Measurements from ENCODE around the gene SAMD13.

Gene SAMD13

GRCh38 chr1:84345220-84345619 lies 43.7 kb downstream of the SAMD13 start:
- no peak for DNase-seq

GRCh38 chr1:84347271-84347931 lies 45.9 kb downstream of the SAMD13 start:
- no peak for DNase-seq

DNA sequence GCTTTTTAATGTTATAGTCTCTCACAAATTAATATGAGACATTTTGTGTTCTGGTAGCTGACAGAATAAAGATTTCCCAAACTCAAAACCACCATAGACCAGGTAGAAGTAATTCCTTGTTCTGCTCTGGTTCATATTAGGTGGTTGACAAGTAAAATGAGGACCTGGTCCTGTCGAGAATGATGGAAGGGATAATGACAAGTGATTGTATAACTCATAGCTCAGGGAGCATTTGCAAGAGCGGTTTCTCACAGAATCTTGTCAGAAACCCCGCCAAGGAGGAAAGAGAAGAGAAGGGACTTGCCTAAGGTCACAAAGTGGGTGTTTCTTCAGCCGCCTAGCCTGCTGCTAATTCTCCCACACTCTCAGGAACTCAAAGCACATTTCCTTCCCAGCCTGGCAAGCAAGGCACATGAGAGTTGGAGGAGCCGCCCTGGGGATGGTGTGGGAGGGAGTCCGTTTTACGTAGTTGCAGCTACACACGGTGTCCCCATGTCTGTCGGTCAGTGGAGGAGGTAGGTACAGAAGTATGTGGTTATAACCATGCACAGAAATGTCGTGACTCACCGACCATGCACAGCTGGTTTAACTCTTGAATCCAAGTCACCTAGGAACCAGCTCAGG lies 46.5 kb downstream of the SAMD13 start:
- DNase-seq = no peak

DNA sequence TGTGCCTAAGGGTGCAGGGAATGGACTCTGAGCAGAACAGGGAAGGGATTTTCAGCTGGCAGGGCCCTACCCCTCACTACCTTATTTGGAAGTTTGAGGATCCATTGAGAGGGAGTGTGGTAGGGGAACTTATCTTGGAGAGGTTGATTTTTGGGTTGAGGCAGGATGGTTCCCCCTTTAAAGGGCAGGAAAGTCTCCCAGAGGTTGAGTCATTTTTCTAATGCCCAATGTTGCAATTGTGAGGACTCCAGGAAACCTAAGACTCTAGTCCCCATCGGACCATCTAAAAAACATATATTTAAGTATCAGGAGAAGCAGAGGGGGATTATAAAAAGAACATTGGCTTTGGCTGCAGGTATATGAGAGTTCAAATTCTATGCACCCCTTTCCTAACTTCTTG lies 47.3 kb downstream of the SAMD13 start:
- DNase-seq = no peak

DNA sequence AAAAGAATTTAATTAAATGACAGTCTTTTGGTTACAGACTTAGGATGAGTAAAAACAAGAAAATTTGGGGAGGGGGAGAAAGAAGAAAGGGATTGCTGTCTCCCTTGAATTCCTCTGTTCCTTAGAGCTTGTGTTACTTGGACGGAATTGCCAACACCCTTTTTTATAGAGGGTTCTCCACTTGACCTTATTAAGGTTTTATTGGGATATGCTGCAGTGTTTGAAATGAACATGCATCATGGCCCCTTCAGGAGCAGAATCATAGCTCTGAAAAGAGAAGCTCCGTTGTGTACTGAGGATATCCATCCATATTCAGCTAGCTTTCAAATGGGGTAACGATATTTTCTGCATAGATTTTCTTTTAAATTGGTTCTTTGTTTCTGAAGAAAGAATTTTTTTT lies 48.6 kb downstream of the SAMD13 start:
- no peak for DNase-seq

DNA sequence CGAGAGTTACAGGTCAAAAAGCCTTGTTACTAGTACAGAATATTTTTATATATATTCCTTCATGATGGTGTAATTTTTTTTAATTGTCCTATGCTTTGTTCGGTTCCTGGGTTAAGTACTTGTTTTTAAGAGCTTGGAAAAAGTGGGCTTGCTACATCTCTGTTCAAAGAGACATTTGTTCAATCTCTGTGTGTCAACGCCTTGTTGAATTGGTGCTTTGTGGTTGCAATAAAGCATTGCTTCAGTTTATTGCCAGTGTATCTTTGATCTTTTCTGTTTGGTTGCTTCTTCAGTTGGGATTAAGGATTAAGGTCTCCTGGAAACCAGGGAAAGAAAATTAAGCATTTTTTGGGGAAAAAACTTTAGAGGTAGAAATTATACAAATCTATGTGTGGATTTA lies 49.0 kb downstream of the SAMD13 start:
- DNase-seq = no peak

DNA sequence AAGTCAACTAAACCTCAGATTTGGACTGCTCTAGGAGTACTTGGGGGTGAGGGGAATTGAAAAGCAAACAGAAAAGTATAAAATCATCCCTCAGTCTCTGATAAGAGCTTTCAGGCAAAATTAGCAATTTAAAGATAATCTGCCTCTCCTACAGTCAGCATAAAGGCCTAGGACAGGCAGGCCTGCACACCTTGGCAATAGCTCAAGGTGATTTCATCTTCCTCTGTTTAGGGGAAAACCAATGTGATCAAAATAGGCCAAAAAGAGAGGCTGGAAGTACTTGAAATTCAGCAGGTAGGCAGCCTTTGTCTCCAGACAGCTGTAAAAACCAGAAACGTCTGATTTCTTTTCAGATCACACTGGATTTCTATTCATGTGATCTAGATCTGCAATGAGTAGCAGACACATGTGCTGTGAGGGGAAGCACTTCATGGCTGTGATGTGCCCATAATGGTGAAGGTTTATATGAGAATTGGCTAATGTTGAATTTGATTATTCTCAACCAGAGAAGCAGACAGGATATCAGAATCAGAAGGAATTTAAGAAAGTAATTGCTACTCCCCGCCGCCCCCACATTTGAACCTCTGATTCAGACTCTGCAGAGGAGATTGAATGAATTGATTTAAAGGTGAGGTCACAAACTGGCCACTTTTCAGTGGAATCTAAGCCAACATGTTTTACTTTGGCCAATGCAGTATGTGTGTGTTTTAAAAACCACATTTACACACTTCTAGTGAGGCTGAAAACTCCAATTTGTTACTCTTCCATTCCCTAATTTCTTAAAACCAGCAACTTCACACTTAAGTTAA lies 51.0 kb downstream of the SAMD13 start:
- no peak for DNase-seq

GRCh38 chr1:84353695-84354094 lies 52.2 kb downstream of the SAMD13 start:
- DNase-seq = peak in 1 of 14 donors; percentile 36

DNA sequence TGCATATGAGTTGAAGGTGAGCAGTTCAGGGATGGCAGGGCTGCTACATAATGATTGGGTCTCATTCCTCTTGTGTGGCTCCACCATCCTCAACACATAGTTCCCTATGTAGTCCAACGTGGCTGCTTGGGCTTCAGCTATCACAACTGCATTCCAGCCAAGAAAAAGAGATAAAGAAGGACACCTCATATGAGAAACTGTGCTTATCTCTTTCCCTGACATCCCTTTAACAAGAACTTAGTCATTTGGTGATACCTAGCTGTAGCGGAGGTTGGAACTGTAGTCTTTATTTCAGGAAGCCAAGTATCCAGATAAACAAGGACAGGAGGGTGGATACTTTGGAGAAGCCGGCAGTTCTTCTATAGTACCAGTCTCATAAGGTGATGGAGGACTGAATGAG lies 54.0 kb downstream of the SAMD13 start:
- no peak for DNase-seq

DNA sequence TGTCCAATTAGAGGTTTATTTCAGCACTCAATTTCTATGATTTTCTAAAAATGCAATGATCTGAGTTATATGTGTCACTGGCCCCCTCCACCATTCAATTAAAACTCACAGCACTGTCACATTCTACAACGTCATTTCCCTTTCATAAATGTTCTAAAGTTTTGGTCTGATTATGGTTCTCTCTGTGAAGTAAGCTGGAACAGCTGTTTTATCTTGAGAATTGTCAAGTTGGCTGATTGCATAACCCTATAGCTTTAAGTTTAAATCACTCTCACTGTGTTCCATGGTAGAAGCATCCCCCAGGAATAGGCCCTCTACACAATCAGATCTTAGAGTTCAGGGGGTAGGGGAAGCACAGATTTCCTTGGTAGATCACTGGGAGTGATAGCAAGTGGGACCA lies 55.4 kb downstream of the SAMD13 start:
- no peak for DNase-seq

DNA sequence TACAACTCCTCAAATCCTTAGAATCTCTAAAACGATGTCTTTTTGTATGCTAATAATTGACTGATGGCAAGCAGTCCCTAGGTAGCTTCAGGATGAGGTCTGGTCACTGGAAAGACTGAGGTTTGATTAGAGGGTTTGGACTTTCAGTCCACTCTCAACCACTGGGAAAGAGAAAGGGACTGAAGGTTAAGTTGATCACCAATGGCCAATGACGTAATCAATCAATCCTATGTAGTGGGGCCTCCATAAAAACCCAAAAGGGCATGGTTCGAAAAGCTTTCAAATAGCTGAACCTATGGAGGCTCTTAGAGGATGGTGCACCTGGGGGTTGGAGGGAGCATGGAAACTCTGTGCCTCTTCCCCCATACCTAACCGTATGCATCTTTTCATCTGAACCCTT lies 57.2 kb downstream of the SAMD13 start:
- DNase-seq = no peak

DNA sequence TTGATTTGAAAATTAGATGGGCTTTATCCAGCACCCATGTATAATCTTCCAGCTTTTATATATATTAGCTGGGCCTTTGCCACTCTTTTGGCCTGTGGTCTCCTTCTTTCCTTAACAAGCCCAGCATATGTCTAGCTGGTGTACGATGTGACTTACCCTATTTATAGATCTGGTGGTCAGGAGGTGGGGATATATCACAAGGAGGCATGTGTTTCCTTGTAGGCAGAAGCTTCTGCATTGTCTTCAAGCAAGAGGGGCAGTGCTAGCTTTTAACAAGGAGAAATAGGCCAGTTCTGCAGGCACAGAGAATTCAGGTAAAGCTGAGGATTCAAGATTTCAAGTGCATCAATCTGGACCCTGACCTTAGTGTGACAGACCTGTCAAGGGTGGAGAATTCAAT lies 58.8 kb downstream of the SAMD13 start:
- DNase-seq = no peak

DNA sequence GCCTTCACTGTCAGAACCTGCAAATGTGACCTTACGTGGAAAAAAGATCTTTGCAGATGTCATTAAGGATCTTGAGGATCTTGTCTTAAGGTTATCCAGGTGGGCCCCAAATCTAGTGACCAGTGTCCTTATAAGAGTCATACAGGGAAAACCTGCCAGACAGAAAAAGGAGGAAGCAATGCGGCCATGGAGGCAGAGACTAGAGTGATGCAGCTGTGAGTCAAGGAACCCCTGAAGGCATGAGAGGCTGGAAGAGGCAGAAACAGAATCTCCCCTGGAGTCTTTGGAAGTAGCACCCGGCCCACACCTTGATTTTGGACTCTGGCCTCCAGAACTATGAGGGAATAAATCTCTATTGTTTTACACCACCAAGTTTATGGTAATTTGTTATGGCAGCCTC lies 60.3 kb downstream of the SAMD13 start:
- DNase-seq = no peak

DNA sequence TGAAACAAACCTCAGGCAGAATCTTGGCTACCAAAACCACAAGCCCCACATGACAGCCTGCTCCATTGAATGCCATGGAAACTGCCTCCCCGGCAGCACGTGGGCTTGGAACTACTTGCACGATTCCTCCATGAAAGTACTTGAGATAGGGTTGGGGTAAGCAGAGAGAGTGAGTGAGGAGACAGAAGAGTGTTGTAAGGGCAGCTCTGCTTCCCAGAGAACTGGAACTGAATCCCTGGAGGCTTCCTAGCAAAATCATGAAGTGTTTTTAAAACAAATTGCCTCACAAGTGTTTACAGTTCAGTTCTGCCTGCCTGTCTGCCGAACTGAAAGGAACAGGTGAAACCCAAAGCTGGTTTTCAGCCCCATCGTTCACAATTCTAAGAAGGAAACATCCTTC lies 61.5 kb downstream of the SAMD13 start:
- no peak for DNase-seq

DNA sequence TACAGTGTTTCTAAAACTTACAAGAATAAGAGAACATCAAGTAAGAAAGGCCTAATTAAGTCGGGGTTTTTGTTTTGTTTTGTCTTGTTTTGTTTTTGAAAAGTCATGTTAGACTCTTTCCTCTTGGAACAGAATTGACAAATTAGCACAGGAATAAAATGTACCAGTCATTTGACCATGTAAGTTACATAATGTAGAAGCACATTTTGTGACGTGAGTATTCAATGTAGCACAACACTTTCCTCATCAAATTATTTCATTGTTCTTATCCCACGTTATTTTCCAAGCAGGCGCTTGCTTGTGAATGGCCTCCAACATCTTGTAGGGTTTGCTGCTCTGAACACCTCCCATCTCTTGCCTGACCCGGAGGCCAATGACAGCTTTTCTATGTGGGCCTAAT lies 62.1 kb downstream of the SAMD13 start:
- DNase-seq = no peak

DNA sequence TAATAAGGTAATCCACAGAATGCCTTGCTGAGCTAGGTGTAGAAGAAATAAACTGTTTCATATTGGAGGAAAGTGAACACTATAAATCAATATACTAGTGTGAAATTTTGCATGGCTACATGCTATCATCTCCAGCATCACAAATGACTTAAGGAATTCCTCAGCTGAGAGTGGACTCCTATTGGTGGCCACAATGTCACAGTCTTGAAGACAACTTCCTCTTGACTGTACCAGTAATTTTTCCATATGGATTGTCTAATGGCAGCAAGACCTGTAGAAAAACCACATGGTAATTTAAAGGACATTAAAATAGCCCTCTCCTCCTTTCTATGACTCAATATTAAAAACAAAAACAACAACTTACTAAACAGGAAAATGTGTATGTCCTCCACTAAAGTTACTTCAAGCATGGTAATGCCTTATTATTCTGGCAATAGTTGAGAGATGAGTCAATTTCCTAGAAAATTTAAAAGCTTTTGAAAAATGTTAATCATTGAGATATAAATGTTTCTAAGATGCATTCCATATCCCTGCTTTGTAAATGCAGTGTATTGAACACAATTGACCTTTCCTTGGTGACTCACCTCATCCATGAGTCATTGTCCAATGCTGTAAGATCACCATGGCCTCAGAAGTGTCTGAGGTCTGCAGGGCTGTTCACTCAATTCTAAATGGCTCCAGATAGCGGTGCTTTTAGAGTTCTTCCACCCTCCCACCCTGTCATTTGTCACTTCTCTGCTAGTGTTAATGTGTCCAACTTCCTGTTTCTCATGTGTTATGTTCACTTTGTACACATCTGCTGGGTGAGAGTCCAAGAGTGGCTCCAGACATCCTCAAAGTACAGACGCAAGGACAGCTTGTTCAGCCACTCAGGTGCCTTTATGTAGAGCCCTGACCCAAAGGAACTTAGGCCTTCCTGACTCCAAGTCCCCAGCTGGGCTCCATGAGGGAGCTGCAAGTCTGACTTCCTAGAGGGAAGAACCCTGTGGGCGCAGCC lies 64.0 kb downstream of the SAMD13 start:
- DNase-seq = no peak

GRCh38 chr1:84366786-84367185 lies 65.3 kb downstream of the SAMD13 start:
- DNase-seq = no peak

GRCh38 chr1:84367219-84367618 lies 65.7 kb downstream of the SAMD13 start:
- DNase-seq = no peak

DNA sequence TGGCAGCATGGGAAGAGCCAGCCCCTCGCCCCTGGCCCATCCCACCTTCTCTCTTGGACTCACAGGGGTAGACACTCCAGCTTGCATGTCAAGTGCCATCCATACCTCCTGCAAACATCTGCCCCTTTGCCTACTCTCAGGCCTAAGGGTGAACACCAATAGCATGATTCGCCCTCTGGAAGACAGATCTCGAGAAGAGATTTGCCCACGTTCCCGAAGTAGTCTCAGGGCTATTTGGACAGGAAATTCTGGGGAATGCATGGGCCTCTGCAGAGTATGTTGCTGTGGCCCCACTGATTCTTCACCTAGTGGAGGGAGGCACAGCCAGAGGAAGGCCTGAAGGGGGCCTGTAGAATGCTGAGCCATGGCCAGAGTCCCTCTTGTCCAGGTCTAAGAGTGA lies 66.9 kb downstream of the SAMD13 start:
- DNase-seq = no peak

DNA sequence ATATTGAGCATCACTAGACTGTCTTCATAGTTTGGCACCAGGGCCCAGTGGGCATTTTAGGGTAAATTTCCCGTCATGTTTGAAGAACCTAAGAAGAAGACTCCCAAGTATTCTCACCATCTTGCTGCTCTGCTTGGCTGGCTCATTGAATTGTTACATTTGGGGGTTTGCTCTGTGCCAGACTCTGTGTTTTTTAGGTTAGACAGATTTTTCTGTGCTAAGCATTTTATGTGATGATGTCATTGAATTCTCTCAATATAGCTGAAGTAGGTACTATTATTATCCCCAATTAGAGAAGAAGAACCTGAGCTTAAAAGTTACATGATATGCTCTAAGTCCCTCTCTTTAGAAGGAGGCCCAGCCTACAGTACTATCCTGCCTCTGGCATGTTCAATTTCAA lies 68.8 kb downstream of the SAMD13 start:
- no peak for DNase-seq

DNA sequence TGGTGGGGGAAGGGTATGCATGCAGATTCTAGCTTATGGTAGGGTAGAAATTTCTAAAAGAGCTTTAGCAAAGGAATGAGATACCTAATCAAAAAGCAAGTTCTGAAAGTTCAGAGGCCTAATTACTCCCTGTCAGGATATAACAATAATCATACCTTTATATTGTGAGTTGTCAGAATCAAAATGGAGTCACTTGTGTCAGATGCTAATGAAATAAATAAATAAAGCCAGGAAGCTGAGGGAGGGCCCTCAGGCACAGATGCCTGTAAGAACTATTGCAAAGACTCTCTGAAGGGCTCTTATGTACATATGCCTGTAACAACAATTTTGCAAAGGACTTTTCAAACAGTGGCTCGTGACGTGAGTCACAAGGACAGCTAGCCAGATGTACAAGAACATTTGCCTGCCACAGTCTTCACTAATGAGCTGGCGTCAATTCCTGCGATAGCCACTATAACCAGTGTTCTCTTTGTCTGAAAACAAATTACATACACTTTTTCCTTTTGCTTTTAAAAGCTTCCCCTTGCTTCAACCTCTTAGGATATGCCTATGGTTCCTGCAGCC lies 69.4 kb downstream of the SAMD13 start:
- no peak for DNase-seq

DNA sequence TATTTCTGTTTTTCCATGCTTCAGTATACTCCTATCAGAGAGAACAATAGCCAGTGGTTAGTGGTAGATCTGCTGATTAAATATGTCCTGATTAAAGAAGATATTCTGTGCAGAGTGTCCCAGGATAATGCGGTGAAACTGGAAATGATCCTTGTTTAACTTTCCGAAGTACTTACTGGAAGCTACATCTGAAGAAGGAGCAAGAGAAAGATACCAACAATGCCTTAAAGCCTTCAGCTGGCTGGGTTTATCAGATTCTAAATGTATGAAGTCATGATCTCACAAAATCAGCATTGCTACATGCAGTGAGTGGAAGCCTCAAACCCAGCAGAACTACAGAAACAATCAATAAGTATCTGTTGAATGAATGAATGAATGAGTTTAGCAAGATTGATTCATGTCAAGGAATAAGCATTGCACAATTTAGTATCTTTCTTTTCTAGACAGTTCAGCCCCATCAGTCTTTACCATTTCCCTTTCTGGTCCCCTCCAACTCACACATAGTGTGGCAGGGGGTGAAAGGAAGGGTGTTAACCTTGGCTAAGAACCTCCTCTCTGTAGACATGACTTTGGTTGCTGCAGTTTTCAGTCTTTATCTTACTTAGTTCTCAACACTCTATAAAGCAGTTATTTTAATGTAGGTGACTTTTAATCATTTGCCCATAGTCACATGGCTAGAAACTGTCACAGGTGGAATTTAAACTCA lies 72.1 kb downstream of the SAMD13 start:
- no peak for DNase-seq

Data from C1 segment of cervical spinal cord (tissue), 14 donors.